Vagina (tissue), 2 donors: ENCODE results near the gene LAG3. TPM values are rescaled to one million over a fixed set of nuclear protein-coding genes. Genes with fewer than 3 reads are reported as not detected.

Experiments used
- DNase-seq, 2 donors: peaks; one replicate each; pipeline ENCODE4 v3.0.0-alpha.2; 2017; ENCODE audit errors: extremely low spot score in 2 of 2
- H3K27ac ChIP-seq: fragments of 200-600 bp; sonication (generic); one replicate; pipeline ENCODE4 v1.5.1; 2019
- H3K27me3 ChIP-seq: fragments of 200-600 bp; sonication (generic); one replicate; pipeline ENCODE4 v1.5.1; 2019
- H3K36me3 ChIP-seq, 2 donors: fragments of 200-600 bp; sonication (generic); one replicate each; pipeline ENCODE4 v1.5.1; 2017 to 2019
- H3K4me1 ChIP-seq: fragments of 200-600 bp; sonication (generic); one replicate; pipeline ENCODE4 v1.5.1; 2019
- H3K4me3 ChIP-seq, 2 donors: fragments of 200-600 bp; sonication (generic); 1 replicate in 1 of 2; 2 replicates in 1 of 2; pipeline ENCODE4 v1.5.1; 2016 to 2019
- H3K9me3 ChIP-seq: fragments of 200-600 bp; sonication (generic); one replicate; pipeline ENCODE4 v1.5.1; 2019
- CTCF ChIP-seq, 3 experiments: fragments of 450-650 bp in 2 of 3; fragments of 200-600 bp in 1 of 3; sonication (generic) in 1 of 3; IDR thresholded peaks; one replicate each; pipeline ENCODE4 v1.5.1; 2017 to 2019; ENCODE audit warnings: antibody characterized with exemption in 3 of 3, mild to moderate bottlenecking in 2 of 3, moderate library complexity in 2 of 3
- POLR2A ChIP-seq, 2 donors: fragments of 450-650 bp; IDR thresholded peaks; one replicate each; pipeline ENCODE4 v1.6.1; 2017; ENCODE audit warnings: antibody characterized with exemption in 2 of 2, mild to moderate bottlenecking in 2 of 2, moderate library complexity in 2 of 2
- POLR2AphosphoS5 ChIP-seq, 2 donors: sonication (generic); formaldehyde crosslinking; IDR thresholded peaks; one replicate each; pipeline ENCODE4 v1.9.0; 2017; ENCODE audit warnings: antibody characterized with exemption in 2 of 2, mild to moderate bottlenecking in 2 of 2, low read depth in 1 of 2; ENCODE audit not compliant: insufficient read depth in 1 of 2
- intact Hi-C: fragments of 100-400 bp; cut with DNase I; formaldehyde crosslinking; loops from one replicate; pipeline ENCODE4 v1.15.1; 2023
- total RNA-seq: library from RNA; depleted of rRNA; stranded (reverse); fragments of >200 nt; gene quantifications from one replicate; pipeline ENCODE4 v1.2.3, GENCODE V29; 2016

The LAG3 gene
- total RNA-seq, 1 donor from 2014 or later = 10.3 TPM

GRCh38 chr12:6771091-6771495 is 1.2 kb upstream of the LAG3 start:
- Histone ChIP-seq H3K4me1 (peaks cover 48% of the 10 kb centered on the region), H3K4me3 (no peak overlapping the region), H3K27ac (peak overlapping the region; percentile 29), H3K27me3 (no peaks in the 10 kb centered on the region), H3K36me3 (peaks cover 0 to 20% of the 10 kb centered on the region in 2 donors), H3K9me3 (no peaks in the 10 kb centered on the region)
- TF ChIP-seq POLR2AphosphoS5 (IDR thresholded peaks at IDR 0.05; ENCODE audit: insufficient read depth in 1 of 2, low read depth in 1 of 2) (no peak), POLR2A (IDR thresholded peaks at IDR 0.05) (no peak), CTCF (IDR thresholded peaks at IDR 0.05) (no peak)
- intact Hi-C loops = no loop called here
- no peak for DNase-seq

GRCh38 chr12:6771509-6772330 is 600 bp upstream of the LAG3 start:
- no peaks in the 10 kb centered on the region for H3K27me3 ChIP-seq
- no peak for DNase-seq
- H3K27ac ChIP-seq = peak overlapping the region; percentile 33
- H3K4me1 ChIP-seq = peaks cover 48% of the 10 kb centered on the region
- no peak for TF ChIP-seq POLR2A (IDR thresholded peaks at IDR 0.05)
- no peak for TF ChIP-seq CTCF (IDR thresholded peaks at IDR 0.05)
- H3K9me3 ChIP-seq = no peaks in the 10 kb centered on the region
- H3K4me3 ChIP-seq = peak overlapping the region in 1 of 2 donors; percentile 41
- peaks cover 0 to 20% of the 10 kb centered on the region in 2 donors for H3K36me3 ChIP-seq
- intact Hi-C loops = no loop called here

- Histone ChIP-seq H3K27me3 (no peaks in the 10 kb centered on the region), H3K4me3 (peak overlapping the region; percentile 16 to 41), H3K4me1 (peaks cover 44% of the 10 kb centered on the region), H3K27ac (peak overlapping the region; percentile 33), H3K9me3 (no peaks in the 10 kb centered on the region), H3K36me3 (peaks cover 0 to 20% of the 10 kb centered on the region in 2 donors)
- no peak for DNase-seq
- TF ChIP-seq POLR2AphosphoS5 (IDR thresholded peaks at IDR 0.05; ENCODE audit: insufficient read depth in 1 of 2, low read depth in 1 of 2) (no peak), CTCF (IDR thresholded peaks at IDR 0.05) (no peak), POLR2A (IDR thresholded peaks at IDR 0.05) (no peak)
- intact Hi-C loops = no loop called here
Observed at GRCh38 chr12:6772726-6773589, 638 bp downstream of the LAG3 start.

- Histone ChIP-seq H3K27ac (peak overlapping the region; percentile 2), H3K4me1 (peaks cover 43% of the 10 kb centered on the region), H3K27me3 (no peaks in the 10 kb centered on the region), H3K36me3 (peaks cover 0 to 20% of the 10 kb centered on the region in 2 donors), H3K4me3 (peak overlapping the region; percentile 16 to 41), H3K9me3 (no peaks in the 10 kb centered on the region)
- DNase-seq = no peak
- TF ChIP-seq POLR2AphosphoS5 (IDR thresholded peaks at IDR 0.05; ENCODE audit: insufficient read depth in 1 of 2, low read depth in 1 of 2) (no peak), CTCF (IDR thresholded peaks at IDR 0.05) (no peak), POLR2A (IDR thresholded peaks at IDR 0.05) (no peak)
- intact Hi-C loops = no loop called here
Observed at GRCh38 chr12:6773590-6774351, 1.5 kb downstream of the LAG3 start.
